C4-2B (cell line): ENCODE measurements around the gene CHRNE.

Experiments
- H3K27ac ChIP-seq: fragments of 450-650 bp; 2 replicates; pipeline ENCODE4 v1.5.1; 2017
- ZFX ChIP-seq: fragments of 450-650 bp; IDR thresholded peaks from 2 replicates; pipeline ENCODE4 v1.6.1; 2017
- TF ChIP-seq, protein P1 (sequence below): fragments of 450-650 bp; conservative IDR thresholded peaks from 2 replicates; pipeline ENCODE4 v1.5.1; 2017; ENCODE audit warnings: mild to moderate bottlenecking

Gene CHRNE

DNA sequence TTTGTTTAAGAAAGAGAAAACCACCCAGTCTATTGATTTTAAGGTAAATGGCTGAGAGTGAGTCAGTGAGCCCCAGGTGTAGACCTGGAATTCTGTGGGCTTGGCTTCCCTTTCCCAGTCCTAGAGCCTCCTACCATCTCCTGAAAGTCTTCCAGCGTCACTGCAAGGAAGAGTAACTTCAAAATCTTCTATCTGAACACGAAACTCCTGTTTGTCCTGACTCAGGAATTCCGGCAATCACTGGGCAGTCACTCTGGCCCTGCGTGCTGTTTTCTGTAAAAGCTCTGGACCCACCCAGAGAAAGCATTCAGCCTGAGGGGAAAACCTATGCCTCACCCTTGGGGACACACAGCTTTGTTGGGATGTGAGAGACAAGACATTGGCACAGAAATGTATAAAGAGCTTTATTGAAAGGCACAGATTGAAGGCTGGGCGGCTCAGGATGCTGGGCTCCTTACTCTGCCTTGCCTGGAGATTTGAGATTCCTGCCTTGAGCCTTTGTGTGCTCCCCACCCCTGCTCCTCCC lies 53.8 kb downstream of the CHRNE start:
- TF ChIP-seq, protein P1, sequence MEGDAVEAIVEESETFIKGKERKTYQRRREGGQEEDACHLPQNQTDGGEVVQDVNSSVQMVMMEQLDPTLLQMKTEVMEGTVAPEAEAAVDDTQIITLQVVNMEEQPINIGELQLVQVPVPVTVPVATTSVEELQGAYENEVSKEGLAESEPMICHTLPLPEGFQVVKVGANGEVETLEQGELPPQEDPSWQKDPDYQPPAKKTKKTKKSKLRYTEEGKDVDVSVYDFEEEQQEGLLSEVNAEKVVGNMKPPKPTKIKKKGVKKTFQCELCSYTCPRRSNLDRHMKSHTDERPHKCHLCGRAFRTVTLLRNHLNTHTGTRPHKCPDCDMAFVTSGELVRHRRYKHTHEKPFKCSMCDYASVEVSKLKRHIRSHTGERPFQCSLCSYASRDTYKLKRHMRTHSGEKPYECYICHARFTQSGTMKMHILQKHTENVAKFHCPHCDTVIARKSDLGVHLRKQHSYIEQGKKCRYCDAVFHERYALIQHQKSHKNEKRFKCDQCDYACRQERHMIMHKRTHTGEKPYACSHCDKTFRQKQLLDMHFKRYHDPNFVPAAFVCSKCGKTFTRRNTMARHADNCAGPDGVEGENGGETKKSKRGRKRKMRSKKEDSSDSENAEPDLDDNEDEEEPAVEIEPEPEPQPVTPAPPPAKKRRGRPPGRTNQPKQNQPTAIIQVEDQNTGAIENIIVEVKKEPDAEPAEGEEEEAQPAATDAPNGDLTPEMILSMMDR = no peak
- no peak for TF ChIP-seq ZFX
- no peak overlapping the region for H3K27ac ChIP-seq
